ENCODE data around the gene LRRC43.

DNA sequence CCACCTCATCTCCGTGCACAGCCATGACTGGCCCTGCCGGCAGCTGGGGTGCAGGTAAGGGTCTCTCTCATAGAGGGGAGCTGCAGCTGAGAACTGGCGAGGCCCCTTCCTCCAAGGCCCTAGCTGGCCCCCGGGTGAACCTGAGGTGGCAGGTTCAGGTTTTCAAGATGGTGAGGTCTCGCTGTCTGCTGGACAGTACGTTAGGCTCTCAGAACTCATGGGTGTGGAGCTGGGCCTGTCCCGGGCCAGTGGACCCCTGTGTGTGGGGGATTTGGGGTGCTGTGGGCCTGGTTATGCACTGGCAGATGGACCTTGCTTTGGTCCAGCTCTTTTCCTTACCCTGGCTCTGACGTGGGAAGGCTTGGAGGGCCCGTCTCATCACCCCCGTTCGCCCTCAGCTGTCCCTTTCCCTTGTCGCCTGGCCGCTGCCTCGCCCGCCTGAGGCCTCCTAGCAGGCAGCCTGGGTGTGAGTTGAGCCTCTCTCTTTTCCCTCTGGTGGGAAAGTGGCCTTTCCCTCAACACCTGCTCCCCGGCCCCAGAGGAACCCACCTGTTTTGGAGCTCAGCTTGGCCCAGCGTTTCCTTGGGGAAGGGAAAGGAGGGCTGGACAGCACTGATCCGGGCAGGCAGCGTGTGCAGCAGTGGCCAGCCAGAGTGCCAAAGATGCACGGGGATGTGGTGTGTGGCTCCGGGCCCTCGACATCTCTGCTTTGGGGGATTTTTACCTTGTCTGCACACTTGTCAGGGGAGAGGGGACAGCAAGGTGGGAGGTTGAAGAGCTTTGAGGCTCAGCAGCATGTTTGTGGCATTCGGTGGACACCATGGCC lies 37.2 kb upstream of the LRRC43 start:
- TF ChIP-seq CTCF (IDR thresholded peaks at IDR 0.05) (no peak), EP300 (IDR thresholded peaks at IDR 0.05) (no peak)
